ENCODE data around the gene SURF1. TPM values are rescaled to one million over a fixed set of nuclear protein-coding genes. Genes with fewer than 3 reads are reported as not detected.
A peak's percentile ranks its signal among the peaks of the same experiment; 100 is the strongest.

SURF1 gene
- total and polyA plus RNA-seq, 9 of the 15 experiments (the other 6 are each of a cell fraction or from before 2014, with no cell fraction given): 16.1 to 31.3 (median 20.9) TPM

GRCh38 chr9:133356391-133357091, at the start of gene SURF1, which contains the start of gene SURF2 (continued):
- no peak for TF ChIP-seq PBX2 (CRISPR knock-in tag; IDR thresholded peaks at IDR 0.05; ENCODE audit: low read depth)
- TF ChIP-seq PBX2 (tag; conservative IDR thresholded peaks at IDR 0.05; ENCODE audit: low read depth): no peak
- TF ChIP-seq BHLHE40 (IDR thresholded peaks at IDR 0.05; ENCODE audit: low read length): peak; percentile 36; the same call in 1 of the 2 replicates
- TF ChIP-seq SRSF1 (IDR thresholded peaks at IDR 0.05; ENCODE audit: low read depth, low read length): no peak
- TF ChIP-seq HMGN3 (IDR thresholded peaks at IDR 0.05; ENCODE audit: borderline replicate concordance, extremely low read depth, insufficient read length, low read depth, low read length): peak; percentile 52
- TF ChIP-seq, protein P1, sequence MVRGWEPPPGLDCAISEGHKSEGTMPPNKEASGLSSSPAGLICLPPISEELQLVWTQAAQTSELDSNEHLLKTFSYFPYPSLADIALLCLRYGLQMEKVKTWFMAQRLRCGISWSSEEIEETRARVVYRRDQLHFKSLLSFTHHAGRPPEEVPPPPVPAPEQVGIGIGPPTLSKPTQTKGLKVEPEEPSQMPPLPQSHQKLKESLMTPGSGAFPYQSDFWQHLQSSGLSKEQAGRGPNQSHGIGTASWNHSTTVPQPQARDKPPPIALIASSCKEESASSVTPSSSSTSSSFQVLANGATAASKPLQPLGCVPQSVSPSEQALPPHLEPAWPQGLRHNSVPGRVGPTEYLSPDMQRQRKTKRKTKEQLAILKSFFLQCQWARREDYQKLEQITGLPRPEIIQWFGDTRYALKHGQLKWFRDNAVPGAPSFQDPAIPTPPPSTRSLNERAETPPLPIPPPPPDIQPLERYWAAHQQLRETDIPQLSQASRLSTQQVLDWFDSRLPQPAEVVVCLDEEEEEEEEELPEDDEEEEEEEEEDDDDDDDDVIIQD (CRISPR knock-in tag; IDR thresholded peaks at IDR 0.05): no peak
- peak; percentile 53; the same call in 1 of the 2 replicates for TF ChIP-seq SP1 (CRISPR knock-in tag; IDR thresholded peaks at IDR 0.05)
- TF ChIP-seq POLR2G (IDR thresholded peaks at IDR 0.05; ENCODE audit: low read depth, low read length): peak; percentile 92
- TF ChIP-seq DPF2 (IDR thresholded peaks at IDR 0.05): peak; percentile 28; the same call in 1 of the 2 replicates
- TF ChIP-seq, protein P2, sequence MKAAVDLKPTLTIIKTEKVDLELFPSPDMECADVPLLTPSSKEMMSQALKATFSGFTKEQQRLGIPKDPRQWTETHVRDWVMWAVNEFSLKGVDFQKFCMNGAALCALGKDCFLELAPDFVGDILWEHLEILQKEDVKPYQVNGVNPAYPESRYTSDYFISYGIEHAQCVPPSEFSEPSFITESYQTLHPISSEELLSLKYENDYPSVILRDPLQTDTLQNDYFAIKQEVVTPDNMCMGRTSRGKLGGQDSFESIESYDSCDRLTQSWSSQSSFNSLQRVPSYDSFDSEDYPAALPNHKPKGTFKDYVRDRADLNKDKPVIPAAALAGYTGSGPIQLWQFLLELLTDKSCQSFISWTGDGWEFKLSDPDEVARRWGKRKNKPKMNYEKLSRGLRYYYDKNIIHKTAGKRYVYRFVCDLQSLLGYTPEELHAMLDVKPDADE (conservative IDR thresholded peaks at IDR 0.05; ENCODE audit: control insufficient read depth, low read depth, low read length): peak; percentile 60; the same call in 1 of the 2 replicates
- TF ChIP-seq, protein P3, sequence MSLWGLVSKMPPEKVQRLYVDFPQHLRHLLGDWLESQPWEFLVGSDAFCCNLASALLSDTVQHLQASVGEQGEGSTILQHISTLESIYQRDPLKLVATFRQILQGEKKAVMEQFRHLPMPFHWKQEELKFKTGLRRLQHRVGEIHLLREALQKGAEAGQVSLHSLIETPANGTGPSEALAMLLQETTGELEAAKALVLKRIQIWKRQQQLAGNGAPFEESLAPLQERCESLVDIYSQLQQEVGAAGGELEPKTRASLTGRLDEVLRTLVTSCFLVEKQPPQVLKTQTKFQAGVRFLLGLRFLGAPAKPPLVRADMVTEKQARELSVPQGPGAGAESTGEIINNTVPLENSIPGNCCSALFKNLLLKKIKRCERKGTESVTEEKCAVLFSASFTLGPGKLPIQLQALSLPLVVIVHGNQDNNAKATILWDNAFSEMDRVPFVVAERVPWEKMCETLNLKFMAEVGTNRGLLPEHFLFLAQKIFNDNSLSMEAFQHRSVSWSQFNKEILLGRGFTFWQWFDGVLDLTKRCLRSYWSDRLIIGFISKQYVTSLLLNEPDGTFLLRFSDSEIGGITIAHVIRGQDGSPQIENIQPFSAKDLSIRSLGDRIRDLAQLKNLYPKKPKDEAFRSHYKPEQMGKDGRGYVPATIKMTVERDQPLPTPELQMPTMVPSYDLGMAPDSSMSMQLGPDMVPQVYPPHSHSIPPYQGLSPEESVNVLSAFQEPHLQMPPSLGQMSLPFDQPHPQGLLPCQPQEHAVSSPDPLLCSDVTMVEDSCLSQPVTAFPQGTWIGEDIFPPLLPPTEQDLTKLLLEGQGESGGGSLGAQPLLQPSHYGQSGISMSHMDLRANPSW (CRISPR knock-in tag; IDR thresholded peaks at IDR 0.05): no peak
- TF ChIP-seq ZBTB11 (CRISPR knock-in tag; IDR thresholded peaks at IDR 0.05): peak in 1 of 3 experiments; percentile 75; a peak in 2 of 6 replicates
- no peak for TF ChIP-seq CBX1 (IDR thresholded peaks at IDR 0.05; ENCODE audit: low read depth)
- 0 out of 2 replicates have a peak, but pooled peaks have one; percentile 25 for TF ChIP-seq HDAC2 (IDR thresholded peaks at IDR 0.05)
